PC-9 (cell line): ENCODE data around the gene TGM2. TPM values are rescaled to one million over a fixed set of nuclear protein-coding genes. Genes with fewer than 3 reads are reported as not detected.

Experiments
- BruUV-seq: library from RNA; stranded (reverse); fragments of 400-500 nt; replicated peaks from 2 replicates; lab custom pipeline; 2021; lab: Mats Ljungman, UMichigan
- CTCF ChIA-PET: fragments of 300-600 bp; sonication (Branson Sonifier 250); formaldehyde crosslinking; loops from one replicate; lab custom pipeline; 2022; ENCODE audit warnings: antibody characterized with exemption; lab: Charles Lee
- POLR2A ChIA-PET: fragments of 300-600 bp; sonication (Branson Sonifier 250); formaldehyde crosslinking; loops from one replicate; lab custom pipeline; 2022; ENCODE audit warnings: antibody characterized with exemption; ENCODE audit not compliant: unreplicated experiment; lab: Charles Lee
- DNase-seq, 2 experiments: peaks; one replicate each; pipeline versions ENCODE4 v3.0.0 to v3.0.0-alpha.2; 2015 to 2022; ENCODE audit warnings: mixed read lengths in 1 of 2
- H2AFZ ChIP-seq: fragments of 200-600 bp; sonication (generic); 2 replicates; pipeline ENCODE4 v1.8.1; 2017; ENCODE audit warnings: antibody characterized with exemption
- H3F3A ChIP-seq: fragments of 200-600 bp; sonication (generic); 2 replicates; pipeline ENCODE4 v1.8.1; 2017; ENCODE audit warnings: antibody characterized with exemption, mild to moderate bottlenecking, low read depth; ENCODE audit not compliant: insufficient read depth
- H3K27ac ChIP-seq: fragments of 200-600 bp; sonication (generic); 2 replicates; pipeline ENCODE4 v1.6.1; 2016; ENCODE audit warnings: mixed run types
- H3K27me3 ChIP-seq: fragments of 200-600 bp; sonication (generic); 2 replicates; pipeline ENCODE4 v1.6.1; 2016; ENCODE audit warnings: low read depth, mixed run types; ENCODE audit not compliant: insufficient read depth
- H3K36me3 ChIP-seq: fragments of 200-600 bp; sonication (generic); 2 replicates; pipeline ENCODE4 v1.6.1; 2016; ENCODE audit warnings: low read depth, mixed run types
- H3K4me1 ChIP-seq: fragments of 200-600 bp; sonication (generic); replicated peaks from 2 replicates; pipeline ENCODE4 v1.6.1; 2016; ENCODE audit warnings: mixed run types; ENCODE audit not compliant: insufficient read depth
- H3K4me2 ChIP-seq: fragments of 200-600 bp; sonication (generic); 2 replicates; pipeline ENCODE4 v1.6.1; 2017; ENCODE audit warnings: mixed run types
- H3K4me3 ChIP-seq: fragments of 200-600 bp; sonication (generic); 2 replicates; pipeline ENCODE4 v1.6.1; 2016; ENCODE audit warnings: mixed run types
- H3K79me2 ChIP-seq: fragments of 200-600 bp; sonication (generic); 2 replicates; pipeline ENCODE4 v1.6.1; 2017; ENCODE audit warnings: low read depth, mixed run types
- H3K9me2 ChIP-seq: fragments of 200-600 bp; sonication (generic); 2 replicates; pipeline ENCODE4 v1.8.1; 2017; ENCODE audit warnings: mild to moderate bottlenecking; ENCODE audit not compliant: insufficient read depth
- H3K9me3 ChIP-seq: fragments of 200-600 bp; sonication (generic); 2 replicates; pipeline ENCODE4 v1.8.1; 2016; ENCODE audit warnings: low read depth; ENCODE audit not compliant: insufficient read depth
- H4K20me1 ChIP-seq: fragments of 200-600 bp; sonication (generic); 2 replicates; pipeline ENCODE4 v1.8.1; 2017; ENCODE audit not compliant: insufficient read depth
- CTCF ChIP-seq: fragments of 200-600 bp; sonication (generic); conservative IDR thresholded peaks from 2 replicates; pipeline ENCODE4 v1.6.1; 2017; ENCODE audit warnings: mixed run types, antibody characterized with exemption, mild to moderate bottlenecking, moderate library complexity
- EZH2 ChIP-seq: fragments of 200-600 bp; sonication (generic); IDR thresholded peaks from 2 replicates; pipeline ENCODE4 v1.8.0; 2017; ENCODE audit warnings: antibody characterized with exemption, low read depth
- intact Hi-C: fragments of 100-400 bp; cut with micrococcal nuclease; formaldehyde crosslinking; loops from one replicate; pipeline ENCODE4 v1.10.0; 2022; ENCODE audit not compliant: unreplicated experiment
- total RNA-seq: library from RNA; stranded (reverse); gene quantifications from 2 replicates; pipeline ENCODE4 v1.2.3, GENCODE V29; 2021

The TGM2 gene
- total RNA-seq, 1 experiment from 2014 or later = 333 TPM

GRCh38 chr20:38111366-38112232 lies 53.5 kb downstream of the TGM2 start:
- intact Hi-C loops = loop anchor here (2.0 kb wide), 1 partner anchor 41 kb away; no protein-coding TSS in a partner anchor
- ChIA-PET POLR2A (no interaction called here), CTCF (interaction anchor here (0.7 kb wide), 1 partner anchor 55 kb away, joined by 3 read pairs; no protein-coding TSS in a partner anchor)
- Histone ChIP-seq H3F3A (peaks cover 41% of the 10 kb centered on the region), H3K9me2 (no peaks in the 10 kb centered on the region), H3K27ac (peak overlapping the region; percentile 92), H3K9me3 (no peaks in the 10 kb centered on the region; the same call in 1 of the 2 replicates), H3K79me2 (no peaks in the 10 kb centered on the region), H3K4me3 (no peak overlapping the region), H2AFZ (no peak overlapping the region), H4K20me1 (no peaks in the 10 kb centered on the region), H3K36me3 (no peaks in the 10 kb centered on the region), H3K4me2 (peak overlapping the region; percentile 52), H3K27me3 (no peaks in the 10 kb centered on the region), H3K4me1 (peaks cover 63% of the 10 kb centered on the region)
- TF ChIP-seq EZH2 = no peak
- TF ChIP-seq CTCF = no peak
- no peak for DNase-seq
- no TSS peak for BruUV-seq

- no peak for DNase-seq
- Histone ChIP-seq H3K4me3 (no peak overlapping the region; the same call in 1 of the 2 replicates), H3K9me3 (no peaks in the 10 kb centered on the region), H3K4me2 (peak overlapping the region; percentile 52), H3K4me1 (peaks cover 58% of the 10 kb centered on the region), H3K36me3 (no peaks in the 10 kb centered on the region), H4K20me1 (no peaks in the 10 kb centered on the region), H3K27ac (peak overlapping the region; percentile 92), H3K27me3 (no peaks in the 10 kb centered on the region), H2AFZ (no peak overlapping the region), H3F3A (peaks cover 37% of the 10 kb centered on the region), H3K79me2 (no peaks in the 10 kb centered on the region), H3K9me2 (no peaks in the 10 kb centered on the region)
- intact Hi-C loops = loop anchor here (1.0 to 2.0 kb wide), 5 partner anchors 17 to 55 kb away; partner anchors contain the start of gene TGM2
- CTCF ChIA-PET = interaction anchor here (0.6 kb wide), 2 partner anchors 195 to 913 kb away, joined by 3 to 13 read pairs; no protein-coding TSS in a partner anchor
- TSS peak; percentile 57 for BruUV-seq
- POLR2A ChIA-PET = interaction anchor here (0.6 to 1.0 kb wide), 2 partner anchors 34 to 76 kb away, joined by 9 read pairs; no protein-coding TSS in a partner anchor
- TF ChIP-seq EZH2 (no peak), CTCF (no peak)
Observed at GRCh38 chr20:38110525-38111178, 54.4 kb downstream of the TGM2 start.
